ENCODE data around the gene CDIPT.
"Not testable (repeated sequence)": the region's sequence is repeated elsewhere in the genome, so short reads cannot be mapped to it uniquely, and the experiment has no call there.

The CDIPT gene

GRCh38 chr16:29894352-29894751 lies 31.3 kb upstream of the CDIPT start:
- no peak for DNase-seq

- DNase-seq = no peak
Observed at GRCh38 chr16:29893553-29893952, 30.5 kb upstream of the CDIPT start.

- DNase-seq = no peak
Observed at GRCh38 chr16:29892458-29892813, 29.4 kb upstream of the CDIPT start.

GRCh38 chr16:29891525-29892457 lies 28.8 kb upstream of the CDIPT start:
- no peak for DNase-seq

GRCh38 chr16:29889372-29889771 lies 26.3 kb upstream of the CDIPT start:
- DNase-seq = not testable (repeated sequence)

GRCh38 chr16:29883987-29884386 lies 21.0 kb upstream of the CDIPT start:
- no peak for DNase-seq

- DNase-seq = no peak
Observed at GRCh38 chr16:29881050-29881449, 18.0 kb upstream of the CDIPT start.

GRCh38 chr16:29878172-29878571 lies 15.1 kb upstream of the CDIPT start:
- DNase-seq = no peak

- DNase-seq = peak; percentile 85
Observed at GRCh38 chr16:29877266-29877961, 14.4 kb upstream of the CDIPT start.

- peak; percentile 27 for DNase-seq
Observed at GRCh38 chr16:29876594-29877249, 13.7 kb upstream of the CDIPT start.

- no peak for DNase-seq
Observed at GRCh38 chr16:29876217-29876593, 13.2 kb upstream of the CDIPT start.

GRCh38 chr16:29875206-29875605 lies 12.2 kb upstream of the CDIPT start:
- no peak for DNase-seq

- no peak for DNase-seq
Observed at GRCh38 chr16:29873319-29873718, 10.3 kb upstream of the CDIPT start.

- DNase-seq = no peak
Observed at GRCh38 chr16:29871822-29872546, 9.0 kb upstream of the CDIPT start.

- not testable (repeated sequence) for DNase-seq
Observed at GRCh38 chr16:29869067-29869466, 6.0 kb upstream of the CDIPT start.

- no peak for DNase-seq
Observed at GRCh38 chr16:29868396-29869009, 5.5 kb upstream of the CDIPT start.

GRCh38 chr16:29864205-29864604 lies 1.2 kb upstream of the CDIPT start:
- DNase-seq = no peak

- no peak for DNase-seq
Observed at GRCh38 chr16:29863669-29863984, 601 bp upstream of the CDIPT start.

GRCh38 chr16:29862383-29862883 lies 593 bp downstream of the CDIPT start:
- no peak for DNase-seq

- DNase-seq = no peak
Observed at GRCh38 chr16:29860218-29860617, 2.8 kb downstream of the CDIPT start.

GRCh38 chr16:29858974-29859373 lies 4.1 kb downstream of the CDIPT start:
- DNase-seq = no peak

- DNase-seq = no peak
Observed at GRCh38 chr16:29858149-29858849, 4.7 kb downstream of the CDIPT start.
